C4-2B (cell line): Measurements from ENCODE around the gene NPPA.
A peak's percentile ranks its signal among the peaks of the same experiment; 100 is the strongest.

ENCODE experiments used
- H3K27ac ChIP-seq: fragments of 450-650 bp; 2 replicates; pipeline ENCODE4 v1.5.1; 2017
- ZFX ChIP-seq: fragments of 450-650 bp; IDR thresholded peaks from 2 replicates; pipeline ENCODE4 v1.6.1; 2017
- TF ChIP-seq, protein P1 (sequence below): fragments of 450-650 bp; conservative IDR thresholded peaks from 2 replicates; pipeline ENCODE4 v1.5.1; 2017; ENCODE audit warnings: mild to moderate bottlenecking

NPPA gene

DNA sequence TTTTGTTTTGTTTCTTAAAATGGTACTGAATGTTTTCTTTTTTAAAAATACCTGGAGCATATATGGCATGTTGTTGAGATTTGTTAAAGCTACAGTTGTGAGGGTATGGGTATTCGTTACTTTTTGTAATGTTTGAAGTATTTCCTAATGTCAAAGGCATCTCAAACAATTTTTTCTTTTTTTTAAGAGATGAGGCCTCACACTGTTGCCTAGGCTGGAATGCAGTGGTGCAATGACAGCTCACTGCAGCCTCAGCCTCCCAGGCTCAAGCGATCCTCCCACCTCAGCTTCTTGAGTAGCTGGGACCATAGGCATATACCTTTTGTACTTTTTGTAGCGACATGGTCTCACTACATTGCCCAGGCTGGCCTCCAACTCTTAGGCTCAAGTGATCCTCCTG lies 25.5 kb downstream of the NPPA start:
- TF ChIP-seq, protein P1, sequence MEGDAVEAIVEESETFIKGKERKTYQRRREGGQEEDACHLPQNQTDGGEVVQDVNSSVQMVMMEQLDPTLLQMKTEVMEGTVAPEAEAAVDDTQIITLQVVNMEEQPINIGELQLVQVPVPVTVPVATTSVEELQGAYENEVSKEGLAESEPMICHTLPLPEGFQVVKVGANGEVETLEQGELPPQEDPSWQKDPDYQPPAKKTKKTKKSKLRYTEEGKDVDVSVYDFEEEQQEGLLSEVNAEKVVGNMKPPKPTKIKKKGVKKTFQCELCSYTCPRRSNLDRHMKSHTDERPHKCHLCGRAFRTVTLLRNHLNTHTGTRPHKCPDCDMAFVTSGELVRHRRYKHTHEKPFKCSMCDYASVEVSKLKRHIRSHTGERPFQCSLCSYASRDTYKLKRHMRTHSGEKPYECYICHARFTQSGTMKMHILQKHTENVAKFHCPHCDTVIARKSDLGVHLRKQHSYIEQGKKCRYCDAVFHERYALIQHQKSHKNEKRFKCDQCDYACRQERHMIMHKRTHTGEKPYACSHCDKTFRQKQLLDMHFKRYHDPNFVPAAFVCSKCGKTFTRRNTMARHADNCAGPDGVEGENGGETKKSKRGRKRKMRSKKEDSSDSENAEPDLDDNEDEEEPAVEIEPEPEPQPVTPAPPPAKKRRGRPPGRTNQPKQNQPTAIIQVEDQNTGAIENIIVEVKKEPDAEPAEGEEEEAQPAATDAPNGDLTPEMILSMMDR = no peak
- no peak for TF ChIP-seq ZFX
- no peak overlapping the region for H3K27ac ChIP-seq

DNA sequence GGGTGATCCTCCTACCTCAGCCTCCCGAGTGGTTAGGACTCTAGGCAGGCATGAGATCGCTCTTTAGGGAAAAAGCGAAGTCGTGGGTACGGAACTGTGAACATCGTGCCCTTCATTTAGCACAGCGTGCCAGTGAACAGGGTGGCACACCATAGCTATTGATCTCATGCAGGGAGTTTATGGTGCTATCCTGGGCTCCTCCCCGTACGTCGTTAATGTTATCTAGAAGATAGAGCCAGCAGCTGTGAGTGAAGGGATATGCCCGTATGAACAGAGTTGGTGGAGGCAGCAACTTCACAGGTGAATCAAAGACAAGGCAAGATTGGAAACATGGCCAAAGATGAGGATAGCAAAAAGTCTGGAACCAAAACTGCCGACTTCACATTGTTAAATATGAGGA lies 30.4 kb downstream of the NPPA start:
- H3K27ac ChIP-seq = no peak overlapping the region
- TF ChIP-seq ZFX = no peak
- TF ChIP-seq, protein P1 = no peak

DNA sequence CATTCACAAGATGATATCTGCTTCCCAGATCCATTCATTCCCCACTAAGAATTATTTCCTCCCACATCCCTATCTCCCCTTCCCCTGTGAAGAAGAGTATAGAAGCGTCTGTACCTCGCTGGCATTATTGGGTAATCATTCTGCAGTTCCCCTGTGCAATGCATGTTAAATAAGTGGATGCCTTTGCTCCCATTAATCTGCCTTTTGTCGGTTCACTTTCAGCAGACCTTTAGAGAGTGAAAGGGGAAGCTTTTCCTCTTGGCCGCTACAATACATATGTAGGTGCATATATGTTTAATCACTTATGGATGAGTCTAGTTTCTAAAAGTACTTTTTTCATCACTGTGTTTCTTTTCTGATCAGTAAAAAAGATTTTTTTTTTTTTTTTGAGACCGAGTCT lies 34.6 kb downstream of the NPPA start:
- no peak overlapping the region for H3K27ac ChIP-seq
- TF ChIP-seq, protein P1 = no peak
- TF ChIP-seq ZFX = no peak

DNA sequence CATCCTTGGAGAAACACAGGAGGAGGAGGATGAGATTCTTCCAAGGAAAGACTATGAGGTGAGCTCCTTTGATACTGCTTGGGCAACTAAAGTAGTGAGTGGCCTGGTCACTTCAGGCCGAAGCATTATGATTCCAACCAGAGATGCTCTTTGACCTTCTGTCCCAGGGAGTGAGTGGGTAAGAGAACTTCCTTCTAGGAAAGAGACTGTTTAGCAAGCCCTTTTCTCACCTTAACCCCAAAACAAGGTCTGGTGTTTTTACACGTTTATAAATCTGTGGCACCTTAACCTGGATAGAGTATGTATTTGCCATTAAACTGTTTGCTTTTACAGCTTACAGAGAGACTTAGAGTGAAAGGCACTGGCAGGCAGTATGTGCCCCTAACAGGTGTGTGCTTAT lies 40.5 kb downstream of the NPPA start:
- peak overlapping the region; percentile 80; the same call in 1 of the 2 replicates for H3K27ac ChIP-seq
- TF ChIP-seq, protein P1 = no peak
- TF ChIP-seq ZFX = no peak

DNA sequence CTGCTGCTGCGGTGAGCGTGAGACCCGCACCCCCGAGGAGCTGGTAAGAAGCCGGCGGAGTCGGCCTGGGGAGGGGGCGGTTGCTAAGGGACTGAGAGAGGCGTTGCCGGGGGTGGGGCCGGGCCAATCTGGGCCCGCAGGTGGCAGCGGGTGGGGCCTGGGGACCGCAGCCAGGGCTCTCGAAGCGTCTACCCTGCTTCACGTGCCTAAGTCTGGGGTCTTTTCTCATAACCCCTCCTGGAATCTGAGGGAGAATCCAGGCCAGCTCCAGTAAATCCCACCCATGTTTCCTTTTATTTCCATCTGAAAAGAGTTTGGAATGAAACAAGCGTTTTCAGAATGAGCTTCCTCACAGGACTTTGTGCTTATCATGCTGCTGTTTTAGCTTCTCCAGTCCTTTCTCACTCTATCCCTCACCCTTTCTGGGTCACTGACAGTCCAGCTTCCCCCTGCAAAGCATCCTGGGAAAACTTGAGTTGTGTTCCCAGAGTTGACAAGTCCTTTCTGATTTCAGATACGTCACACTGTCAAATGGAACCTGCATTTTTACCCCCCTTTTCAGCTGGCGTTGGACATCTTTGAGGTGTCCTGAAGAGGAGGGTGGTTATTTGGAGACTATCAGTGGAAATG lies 41.2 kb downstream of the NPPA start:
- TF ChIP-seq, protein P1 = no peak
- TF ChIP-seq ZFX = no peak
- peak overlapping the region; percentile 80 for H3K27ac ChIP-seq

DNA sequence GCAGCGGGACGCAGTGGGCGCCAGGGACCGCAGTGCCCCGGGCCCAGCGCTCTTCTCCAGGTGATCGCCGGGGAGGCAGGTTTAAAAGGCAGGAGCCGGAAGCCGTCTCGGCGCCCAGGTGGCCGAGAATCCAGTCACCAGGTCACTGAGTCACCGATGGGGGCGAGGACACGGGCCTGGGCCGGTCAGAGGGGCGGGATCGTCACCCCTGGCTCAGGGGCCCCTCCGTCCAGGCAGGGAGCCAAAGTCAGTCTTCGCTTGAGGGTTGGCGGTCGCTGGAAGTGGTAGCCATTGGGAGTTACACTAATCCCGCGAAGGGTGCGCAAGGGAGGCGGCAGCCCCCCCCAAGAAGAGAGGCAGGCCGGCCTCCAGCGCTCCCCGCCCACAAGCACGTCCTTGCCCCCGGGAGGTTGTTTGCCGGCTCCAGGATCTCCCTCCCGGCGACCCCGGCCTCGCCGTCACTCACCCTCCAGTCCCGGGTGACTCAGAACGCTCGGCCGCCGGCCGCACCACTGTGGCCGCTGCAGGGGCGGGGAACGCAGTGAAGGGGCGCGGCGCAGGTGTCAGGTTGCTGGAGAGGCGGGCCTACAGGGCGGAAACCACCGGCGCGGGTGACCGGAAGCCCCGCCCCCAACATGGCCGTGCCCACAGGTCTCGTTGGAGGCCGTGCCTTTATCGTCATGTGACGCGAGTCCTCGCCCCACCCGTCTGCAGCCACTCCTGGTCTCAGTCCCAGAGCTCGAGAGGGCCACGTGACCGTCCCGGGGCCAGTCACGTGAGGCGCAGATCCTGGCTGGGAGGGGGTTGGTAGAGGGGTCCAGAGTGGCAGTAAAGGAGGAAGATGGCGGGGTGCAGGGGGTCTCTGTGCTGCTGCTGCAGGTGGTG lies 41.9 kb downstream of the NPPA start, which contains the start of the genes CLCN6 and MTHFR:
Gene CLCN6 (plus strand): TSS at position 770 of the 885 bp plus-strand sequence. CDS start 72 bp downstream, at position 842.
Gene MTHFR (minus strand): TSS at position 543 of the 885 bp plus-strand sequence. CDS start 2,848 bp downstream, outside the sequence.
- TF ChIP-seq, protein P1 = no peak
- TF ChIP-seq ZFX = no peak
- H3K27ac ChIP-seq = peak within 1 kb of the TSS; percentile 80
